ENCODE data around the gene POLR3H. TPM values are rescaled to one million over a fixed set of nuclear protein-coding genes. Genes with fewer than 3 reads are reported as not detected.

The POLR3H gene
- total RNA-seq, 1 experiment from 2014 or later = 21.2 TPM

- CTCF ChIA-PET = no interaction called here
Observed at GRCh38 chr22:41513391-41513790, 30.9 kb downstream of the POLR3H start.

GRCh38 chr22:41512421-41513194 is 31.7 kb downstream of the POLR3H start:
- intact Hi-C loops (cut with micrococcal nuclease) = no loop called here
- POLR2A ChIA-PET (ENCODE audit: unreplicated experiment) = no interaction called here

More at GRCh38 chr22:41513391-41513790, 30.9 kb downstream of the POLR3H start:
- POLR2A ChIA-PET (ENCODE audit: unreplicated experiment) = no interaction called here
- no peak overlapping the region for H2AFZ ChIP-seq (ENCODE audit: low read length)
- ATAC-seq (no peak), DNase-seq (no peak)
- H3K4me2 ChIP-seq (ENCODE audit: low read length) = peak overlapping the region; percentile 36; the same call in 1 of the 2 replicates
- no peak overlapping the region for H3K9ac ChIP-seq (ENCODE audit: low read length)
- H3K79me2 ChIP-seq (ENCODE audit: low read length) = peaks cover 8% of the 10 kb centered on the region; the same call in 1 of the 2 replicates
- H3K4me3 ChIP-seq (ENCODE audit: low read length) = no peak overlapping the region
- no peaks in the 10 kb centered on the region for H4K20me1 ChIP-seq (ENCODE audit: low read length)
- no peaks in the 10 kb centered on the region for H3K9me3 ChIP-seq (ENCODE audit: low read length)
- no peaks in the 10 kb centered on the region for H3K27me3 ChIP-seq (ENCODE audit: low read length)
- H3K4me1 ChIP-seq (ENCODE audit: insufficient read depth, low read length) = peaks cover 24% of the 10 kb centered on the region
- peaks cover 20% of the 10 kb centered on the region; the same call in 1 of the 2 replicates for H3K36me3 ChIP-seq (ENCODE audit: low read depth, low read length)
- H3F3A ChIP-seq (ENCODE audit: low read length, unreplicated experiment) = no peaks in the 10 kb centered on the region
- TF ChIP-seq CTCF (conservative IDR thresholded peaks at IDR 0.05; ENCODE audit: low read depth, low read length) = no peak
- TF ChIP-seq EZH2 (IDR thresholded peaks at IDR 0.05; ENCODE audit: low read length, unreplicated experiment) = no peak
- no peak for TF ChIP-seq EZH2phosphoT487 (IDR thresholded peaks at IDR 0.05; ENCODE audit: borderline replicate concordance, low read length)
- no peaks in the 10 kb centered on the region for H3K9me2 ChIP-seq (replicated peaks; ENCODE audit: low read length)
- no TSS peak for BruUV-seq (replicated peaks)
- intact Hi-C loops (cut with micrococcal nuclease) = no loop called here
- H3K27ac ChIP-seq (ENCODE audit: low read length) = 0 out of 2 replicates have a peak overlapping the region, but pooled peaks have one; percentile 3

More at GRCh38 chr22:41512421-41513194, 31.7 kb downstream of the POLR3H start:
- CTCF ChIA-PET = interaction anchor here (0.6 kb wide), 1 partner anchor 77 kb away, joined by 3 read pairs; the partner anchor contains the start of gene PMM1
- Histone ChIP-seq H3K4me1 (ENCODE audit: insufficient read depth, low read length) (peaks cover 23% of the 10 kb centered on the region), H3K27me3 (ENCODE audit: low read length) (no peaks in the 10 kb centered on the region), H3K4me3 (ENCODE audit: low read length) (no peak overlapping the region), H3K79me2 (ENCODE audit: low read length) (peaks cover 8% of the 10 kb centered on the region; the same call in 1 of the 2 replicates), H3K4me2 (ENCODE audit: low read length) (peak overlapping the region; percentile 36), H3K9me2 (replicated peaks; ENCODE audit: low read length) (no peaks in the 10 kb centered on the region), H3F3A (ENCODE audit: low read length, unreplicated experiment) (no peaks in the 10 kb centered on the region), H2AFZ (ENCODE audit: low read length) (no peak overlapping the region), H3K9ac (ENCODE audit: low read length) (no peak overlapping the region), H3K9me3 (ENCODE audit: low read length) (no peaks in the 10 kb centered on the region), H3K36me3 (ENCODE audit: low read depth, low read length) (peaks cover 24% of the 10 kb centered on the region), H4K20me1 (ENCODE audit: low read length) (no peaks in the 10 kb centered on the region), H3K27ac (ENCODE audit: low read length) (peak overlapping the region; percentile 17)
- ATAC-seq (peak; percentile 95), DNase-seq (peak; percentile 79)
- no TSS peak for BruUV-seq (replicated peaks)
- TF ChIP-seq EZH2 (IDR thresholded peaks at IDR 0.05; ENCODE audit: low read length, unreplicated experiment) = no peak
- no peak for TF ChIP-seq CTCF (conservative IDR thresholded peaks at IDR 0.05; ENCODE audit: low read depth, low read length)
- no peak for TF ChIP-seq EZH2phosphoT487 (IDR thresholded peaks at IDR 0.05; ENCODE audit: borderline replicate concordance, low read length)

Measured in PC-3 (cell line).